T-helper 2 cell treated with Interferon-gamma antibody and Interleukin-4, amounts not matched to agents 100 ng/mL and 5 ng/mL, for 36 hours (primary cell): Measurements from ENCODE around the gene CAPN13. TPM values are rescaled to one million over a fixed set of nuclear protein-coding genes. Genes with fewer than 3 reads are reported as not detected.
"Not testable (repeated sequence)": the region's sequence is repeated elsewhere in the genome, so short reads cannot be mapped to it uniquely, and the experiment has no call there.

Experiments
- intact Hi-C: fragments of 100-400 bp; cut with micrococcal nuclease; formaldehyde crosslinking; loops from one replicate; pipeline ENCODE4 v1.15.1; 2023
- total RNA-seq: library from RNA; stranded (reverse); gene quantifications from 2 replicates; pipeline ENCODE4 v1.2.3, GENCODE V29; 2022

CAPN13 gene
- total RNA-seq, 1 donor from 2014 or later, result not detected

DNA sequence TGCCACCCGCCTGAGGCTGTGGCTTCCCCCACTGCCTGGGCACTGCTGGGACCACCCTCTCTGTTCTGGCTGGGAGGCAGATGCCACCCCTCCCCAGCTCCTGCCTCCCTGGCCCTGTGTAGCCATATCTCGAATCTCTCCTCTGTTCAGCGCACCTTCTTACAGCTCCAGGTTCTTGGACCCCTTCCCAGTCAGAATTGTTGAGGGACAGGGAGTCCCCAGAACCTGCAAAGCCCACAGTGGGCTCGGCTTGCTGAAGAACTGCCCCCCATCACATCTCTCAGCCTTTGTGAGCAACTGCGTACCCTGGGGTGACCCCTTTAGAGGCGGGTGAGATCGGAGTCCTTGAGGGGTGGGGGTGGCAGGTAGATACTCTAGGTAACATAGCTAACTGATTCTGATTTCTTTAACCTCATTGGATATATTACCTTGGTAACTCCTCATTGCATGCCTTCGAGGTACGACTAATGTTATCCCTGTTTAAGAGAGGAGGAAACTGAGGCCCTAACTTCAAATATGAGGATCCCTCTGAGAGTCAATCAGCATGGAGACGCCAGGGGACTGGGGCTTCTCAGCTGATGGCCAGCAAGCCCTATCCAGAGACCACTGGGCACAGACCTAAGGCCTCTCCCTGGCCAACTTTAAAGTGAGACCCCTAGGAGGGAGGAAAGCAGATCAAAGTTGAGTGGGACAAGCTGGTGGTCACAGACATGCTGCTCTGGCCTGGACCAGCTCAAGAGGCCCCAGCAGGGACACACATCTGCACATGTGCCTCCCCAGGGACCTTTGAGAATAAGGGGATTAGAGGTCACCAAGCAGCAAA, 101.3 kb downstream of the CAPN13 start:
- intact Hi-C loops, result no loop called here

DNA sequence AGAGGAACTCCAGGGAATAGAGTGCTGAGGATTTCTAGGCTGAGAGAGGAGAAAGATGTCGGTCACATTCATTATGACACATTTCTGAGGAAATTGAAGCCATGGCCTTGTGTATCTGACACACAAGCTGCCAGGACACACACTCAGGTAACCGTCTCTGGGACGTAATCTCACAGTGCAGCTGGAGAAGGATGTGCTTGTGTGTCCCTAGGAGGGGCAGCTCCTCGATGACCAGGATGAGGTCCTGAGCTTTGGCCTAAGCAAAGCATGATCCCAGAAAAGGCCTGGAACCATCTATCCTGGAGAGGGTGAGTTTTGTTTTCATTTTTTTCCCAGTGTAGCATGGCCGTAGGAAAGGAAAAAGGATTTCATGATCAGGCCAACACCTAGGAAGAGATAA, 102.2 kb downstream of the CAPN13 start:
- intact Hi-C loops, result no loop called here

- intact Hi-C loops, result no loop called here
These were observed 102.8 kb downstream of the CAPN13 start for GRCh38 chr2:30704309-30705020.

DNA sequence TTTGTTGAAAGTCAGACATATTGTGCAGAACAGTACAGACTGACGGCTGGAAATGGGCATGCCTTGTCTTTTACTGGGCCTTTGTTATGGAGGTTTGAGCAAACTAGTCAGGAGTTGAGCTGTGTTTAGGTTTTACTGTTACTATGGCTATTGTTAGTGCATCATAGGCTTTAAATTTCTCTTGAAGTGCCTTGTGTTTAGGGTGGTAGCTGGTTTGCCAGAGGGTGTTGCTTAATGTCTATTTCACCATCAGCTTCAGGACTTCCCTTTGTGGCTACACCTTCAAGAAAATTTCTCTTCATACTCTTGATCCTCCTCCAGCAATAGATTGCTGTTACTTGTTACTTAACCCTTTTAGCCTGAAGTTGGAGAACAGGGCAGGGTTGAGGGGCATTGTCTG, 104.6 kb downstream of the CAPN13 start:
- intact Hi-C loops, result no loop called here

DNA sequence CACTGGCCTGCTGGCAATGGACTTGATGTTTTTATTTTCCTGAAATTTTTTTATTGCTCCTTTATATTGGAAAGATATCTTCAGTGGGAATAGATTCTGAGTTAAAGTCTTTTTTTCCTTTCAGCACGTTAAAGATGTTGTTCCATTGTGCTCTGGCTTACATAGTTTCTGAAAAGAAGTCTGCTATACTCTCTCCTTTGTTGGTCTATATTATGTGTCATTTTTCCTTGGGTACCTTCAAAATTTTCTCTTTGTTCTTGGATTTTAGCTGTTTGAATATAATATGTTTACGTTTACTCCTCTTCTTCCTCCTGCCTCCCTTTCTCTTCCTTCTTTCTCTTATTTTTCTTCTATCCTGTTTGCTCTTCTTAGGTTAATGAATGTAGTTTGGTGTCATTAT, 105.5 kb downstream of the CAPN13 start:
- intact Hi-C loops, result no loop called here

DNA sequence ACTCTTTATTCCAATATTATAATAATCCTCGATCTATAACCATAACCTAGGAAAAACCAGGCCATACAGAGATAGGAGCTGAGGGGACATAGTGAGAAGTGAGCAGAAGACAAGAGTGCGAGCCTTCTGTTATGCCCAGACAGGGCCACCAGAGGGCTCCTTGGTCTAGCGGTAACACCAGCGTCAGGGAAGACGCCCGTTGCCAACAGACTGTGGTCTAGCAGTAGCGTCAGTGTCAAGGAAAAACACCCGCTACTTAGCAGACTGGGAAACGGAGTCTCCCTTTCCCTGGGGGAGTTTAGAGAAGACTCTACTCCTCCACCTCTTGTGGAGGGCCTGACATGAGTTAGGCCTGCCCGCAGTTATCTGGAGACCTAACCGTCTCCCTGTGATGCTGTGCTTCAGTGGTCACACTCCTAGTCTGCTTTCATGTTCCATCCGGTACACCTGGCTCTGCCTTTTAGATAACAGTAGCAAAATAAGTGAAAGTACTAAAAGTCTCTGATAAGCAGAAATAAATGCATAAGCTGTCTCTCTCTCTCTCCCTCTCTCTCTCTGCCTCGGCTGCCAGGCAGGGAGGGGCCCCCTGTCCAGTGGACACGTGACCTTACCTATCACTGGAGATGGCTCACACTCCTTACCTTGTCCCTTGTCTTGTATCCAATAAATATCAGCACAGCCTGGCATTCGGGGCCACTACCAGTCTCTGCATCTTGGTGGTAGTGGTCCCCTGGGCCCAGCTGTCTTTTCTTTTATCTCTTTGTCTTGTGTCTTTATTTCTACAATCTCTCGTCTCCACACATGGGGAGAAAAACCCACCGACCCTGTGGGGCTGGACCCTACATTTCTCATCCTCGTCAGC, 109.8 kb downstream of the CAPN13 start:
- intact Hi-C loops, result not testable (repeated sequence)

DNA sequence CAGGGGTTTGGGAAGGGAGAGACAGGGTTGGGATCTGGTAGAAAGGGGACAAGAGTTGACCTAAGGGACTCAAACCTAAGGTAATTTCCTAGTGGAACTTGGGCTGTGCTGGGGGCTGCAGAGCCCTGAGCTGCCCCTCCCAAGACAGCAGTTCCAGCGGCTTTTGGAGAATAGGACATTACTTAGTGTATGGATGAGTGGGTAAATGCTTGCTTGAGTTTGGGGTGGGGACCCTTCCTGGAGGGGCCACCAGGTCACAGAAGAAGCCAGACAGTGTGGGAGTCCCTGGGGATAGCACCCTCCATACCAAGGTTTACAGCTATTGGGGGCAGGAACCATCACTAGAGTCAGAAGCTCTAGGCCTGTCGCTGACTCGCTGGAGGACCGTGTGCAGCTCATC, 111.5 kb downstream of the CAPN13 start:
- intact Hi-C loops, result no loop called here

DNA sequence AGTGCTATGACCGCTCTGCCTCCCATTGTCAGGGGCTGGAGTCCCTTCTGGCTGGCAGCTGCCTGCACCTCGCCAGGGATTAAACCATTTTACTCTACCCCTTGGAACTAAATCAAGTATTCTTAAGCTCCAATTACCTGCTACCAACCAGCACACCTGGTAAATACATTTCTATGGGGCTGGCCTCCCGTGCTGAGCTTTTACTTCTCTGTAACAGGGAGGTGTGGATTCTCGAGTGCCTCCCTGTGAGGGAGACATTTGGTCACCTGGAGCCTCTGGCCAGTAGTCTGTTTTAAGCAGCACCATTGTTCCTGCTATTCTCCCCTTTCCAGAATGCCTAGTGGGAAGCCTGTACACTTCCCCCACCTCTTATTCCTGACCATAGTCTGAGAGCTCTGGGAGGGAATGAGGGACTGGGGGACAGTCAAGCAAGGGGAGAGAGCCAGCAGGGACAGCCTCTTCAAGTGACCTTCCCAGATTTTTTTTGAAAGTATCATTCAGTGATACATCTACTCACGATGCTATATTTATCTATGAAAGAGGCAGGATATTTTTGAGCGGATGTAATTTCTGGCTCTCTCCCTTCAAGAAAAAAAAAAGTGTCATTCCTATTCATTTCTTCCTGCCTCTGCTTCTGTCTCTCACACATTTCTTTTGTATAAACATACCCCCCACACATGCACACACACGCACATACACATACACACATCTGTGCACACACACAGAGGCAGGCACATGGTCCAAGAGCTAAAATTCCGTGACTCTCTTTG, 112.8 kb downstream of the CAPN13 start:
- intact Hi-C loops, result no loop called here

- intact Hi-C loops, result no loop called here
These were observed 113.4 kb downstream of the CAPN13 start for GRCh38 chr2:30693821-30694281.

DNA sequence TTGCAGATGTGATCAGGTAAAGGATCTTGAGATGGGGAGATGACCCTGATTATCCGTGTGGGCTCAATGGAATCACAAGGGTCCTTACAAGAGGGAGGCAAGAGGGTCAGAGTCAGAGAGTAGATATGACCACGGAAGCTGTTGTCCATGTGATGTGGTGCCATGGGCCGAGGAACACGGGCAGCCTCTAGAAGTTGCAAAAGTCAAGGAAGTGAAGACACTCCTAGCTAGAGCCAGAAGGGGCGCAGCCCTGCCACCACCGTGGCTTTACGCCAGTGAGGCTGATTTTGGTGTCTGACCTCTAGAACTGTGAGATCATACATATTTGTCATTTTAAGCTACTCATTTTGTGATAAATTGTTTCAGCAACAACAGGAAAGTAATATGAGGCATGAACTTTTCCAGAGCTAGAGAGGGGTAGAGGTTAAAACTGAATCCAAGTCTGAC, 114.4 kb downstream of the CAPN13 start:
- intact Hi-C loops, result no loop called here

DNA sequence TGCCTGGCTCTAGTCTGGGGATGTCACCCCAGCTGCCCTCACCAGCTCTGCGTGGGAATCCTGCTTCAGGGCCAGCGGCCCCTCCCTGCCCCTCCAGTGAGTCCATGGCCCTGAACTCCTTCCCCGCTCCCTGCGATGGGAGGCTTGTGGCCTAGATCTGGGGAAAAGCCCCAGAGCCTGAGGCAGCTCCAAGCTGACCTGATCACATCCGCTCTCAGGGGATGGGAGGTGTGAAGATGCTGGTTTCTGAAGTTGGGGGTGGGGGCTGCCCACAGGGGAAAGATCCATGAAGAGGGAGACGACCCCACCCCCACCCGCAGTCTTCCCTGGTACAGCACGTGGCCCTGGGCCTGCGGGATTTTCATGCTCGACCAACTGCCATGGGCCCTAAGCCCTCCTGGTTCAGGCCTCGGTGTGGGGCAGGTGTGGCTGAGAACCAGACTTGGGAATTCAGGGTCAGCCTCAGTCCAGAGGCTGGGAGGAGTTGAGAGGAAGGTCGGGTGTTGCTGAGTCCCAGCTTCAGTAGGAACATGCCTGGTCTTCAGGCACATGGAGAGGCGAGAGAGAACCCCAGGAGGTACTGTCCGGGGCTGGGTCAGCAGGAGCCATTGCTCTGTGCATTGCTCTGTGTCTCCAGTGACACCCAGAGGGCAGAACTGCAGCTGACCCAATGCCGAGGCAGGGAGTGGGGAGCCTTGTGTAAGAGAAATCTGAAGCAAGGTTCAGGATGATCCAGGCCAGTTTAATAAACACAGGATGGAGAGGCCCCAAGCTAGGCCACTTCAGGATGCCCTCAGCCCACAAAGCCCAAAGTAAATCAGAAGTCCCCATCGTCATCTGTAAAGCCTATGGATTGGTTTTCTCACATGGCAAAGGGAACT, 115.1 kb downstream of the CAPN13 start:
- intact Hi-C loops, result no loop called here

DNA sequence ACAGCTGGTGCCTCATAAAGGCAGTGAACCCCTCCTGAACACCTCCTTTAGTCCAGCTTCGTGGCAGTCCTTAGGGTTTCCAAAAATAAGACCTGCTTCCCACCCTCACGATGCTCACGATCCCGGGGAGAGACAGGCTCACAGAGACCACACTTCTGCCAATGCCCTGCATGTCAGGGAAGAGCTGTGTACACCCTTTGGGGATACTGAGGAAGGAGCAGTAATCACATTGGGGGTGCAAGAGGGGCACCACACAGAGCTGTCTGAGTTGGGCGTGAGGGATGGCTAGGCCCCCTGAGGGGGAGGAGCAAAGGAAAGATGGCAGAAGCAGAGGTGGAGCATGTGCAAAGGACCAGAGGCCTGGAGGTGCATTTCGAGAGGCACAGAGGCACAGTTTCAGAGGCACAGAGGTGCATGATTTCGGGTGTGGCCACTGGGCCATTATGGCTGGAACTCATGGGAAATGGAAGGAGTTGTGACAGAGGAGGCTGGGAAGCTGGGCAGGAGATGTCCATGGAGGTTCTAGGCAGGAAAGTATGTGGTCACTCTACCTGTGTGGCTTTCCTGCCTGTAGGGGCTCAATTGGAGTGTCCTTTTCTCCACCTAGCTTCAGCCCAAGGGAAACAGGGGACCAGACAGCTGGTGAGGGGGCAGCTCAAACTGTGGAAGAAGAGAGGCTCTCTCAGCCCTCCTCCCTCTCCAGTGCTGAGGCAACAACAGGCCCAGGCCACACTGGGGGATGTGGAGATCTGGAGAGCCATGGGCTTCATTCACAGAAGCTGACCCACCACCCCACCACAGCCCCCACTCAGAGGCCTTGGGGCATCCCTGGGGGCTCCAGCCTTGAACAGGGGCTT, 115.9 kb downstream of the CAPN13 start:
- intact Hi-C loops, result no loop called here

GRCh38 chr2:30690126-30690561, 117.1 kb downstream of the CAPN13 start:
- intact Hi-C loops, result no loop called here

DNA sequence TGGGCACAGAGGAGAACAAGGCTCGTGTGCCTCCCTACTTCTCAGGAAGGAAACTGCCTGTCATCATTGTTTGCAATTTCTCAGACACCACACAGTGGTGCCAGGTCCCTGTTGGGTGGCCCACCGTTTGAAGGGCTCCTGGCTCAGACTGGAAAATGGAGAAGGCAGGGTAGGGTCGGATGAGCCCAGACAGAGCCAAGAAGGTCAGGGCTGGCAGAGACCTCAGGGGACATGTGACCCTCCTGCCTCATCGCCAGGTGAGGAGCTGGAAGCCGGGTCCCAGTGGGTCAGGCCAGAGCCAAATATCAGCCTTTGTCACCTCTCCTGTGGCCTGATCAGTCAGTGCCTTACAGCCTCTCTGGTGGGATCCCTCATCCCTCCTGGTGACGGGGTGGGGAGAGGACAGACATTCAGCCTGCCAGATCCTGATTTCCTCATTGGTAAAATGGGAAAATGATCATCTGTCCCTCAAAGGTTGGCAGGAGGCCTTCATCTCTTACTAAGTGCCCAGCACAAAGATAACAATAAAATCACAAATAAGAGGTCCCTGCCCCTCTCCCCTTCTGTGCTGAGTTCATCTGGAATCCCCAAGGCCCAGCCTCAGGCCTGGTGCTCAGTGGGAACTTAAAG, 117.6 kb downstream of the CAPN13 start:
- intact Hi-C loops, result no loop called here

- intact Hi-C loops, result no loop called here
These were observed 118.3 kb downstream of the CAPN13 start for GRCh38 chr2:30688956-30689401.

GRCh38 chr2:30686669-30687068, 120.6 kb downstream of the CAPN13 start:
- intact Hi-C loops, result no loop called here

DNA sequence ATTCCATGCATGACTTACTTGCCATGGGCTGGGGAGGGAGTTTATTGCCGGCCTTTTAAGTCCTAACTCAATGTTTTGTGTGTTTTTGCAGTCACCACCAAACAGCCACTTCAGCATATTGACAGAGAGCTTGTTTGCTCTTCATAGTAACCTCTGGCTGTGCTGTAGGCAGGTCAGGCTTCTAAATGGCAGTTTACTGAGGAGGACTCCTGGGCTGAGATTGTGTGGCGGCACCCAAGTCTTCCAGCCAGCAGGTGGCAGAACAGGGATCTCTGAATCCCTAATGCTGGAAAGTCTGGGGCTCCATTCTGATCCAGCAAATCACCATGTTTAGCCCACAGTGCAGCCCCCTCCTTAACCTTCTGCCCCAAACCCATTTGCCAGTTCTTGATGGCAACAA, 121.2 kb downstream of the CAPN13 start:
- intact Hi-C loops, result no loop called here

- intact Hi-C loops, result no loop called here
These were observed 122.2 kb downstream of the CAPN13 start for GRCh38 chr2:30684996-30685395.
